ENCODE data around the gene MAP3K8. TPM values are rescaled to one million over a fixed set of nuclear protein-coding genes. Genes with fewer than 3 reads are reported as not detected.

MAP3K8 gene
- total RNA-seq, 1 donor from 2014 or later, result 7.3 TPM

GRCh38 chr10:30464675-30465074, 30.7 kb downstream of the MAP3K8 start:
- H3K79me2 ChIP-seq (ENCODE audit: low read depth), result no peaks in the 10 kb centered on the region

GRCh38 chr10:30466445-30466844, 32.5 kb downstream of the MAP3K8 start:
- no peak for TF ChIP-seq EZH2 (IDR thresholded peaks at IDR 0.05)
- no peak for TF ChIP-seq EZH2phosphoT487 (IDR thresholded peaks at IDR 0.05)
- no peak for TF ChIP-seq CTCF (IDR thresholded peaks at IDR 0.05)
- H3K4me1 ChIP-seq, result no peaks in the 10 kb centered on the region
- no peaks in the 10 kb centered on the region for H3K27me3 Mint-ChIP-seq (ENCODE audit: insufficient read depth, low read depth)
- no peak overlapping the region for H2AFZ ChIP-seq (replicated peaks)
- H3K36me3 ChIP-seq, result peaks cover 2% of the 10 kb centered on the region
- no peak overlapping the region for H3K4me3 Mint-ChIP-seq
- no peaks in the 10 kb centered on the region for H4K20me1 ChIP-seq (ENCODE audit: low read depth)
- H3K4me3 ChIP-seq, result no peak overlapping the region
- peaks cover 5% of the 10 kb centered on the region for H3K36me3 Mint-ChIP-seq
- no peaks in the 10 kb centered on the region for H3F3A ChIP-seq (ENCODE audit: low read depth)
- no peak overlapping the region for H3K4me2 ChIP-seq
- no peak overlapping the region for H3K9ac ChIP-seq
- H3K9me3 Mint-ChIP-seq, result no peaks in the 10 kb centered on the region
- no peak for DNase-seq (ENCODE audit: low spot score)
- H3K27ac ChIP-seq, result no peak overlapping the region
- H3K4me1 Mint-ChIP-seq, result peaks cover 8% of the 10 kb centered on the region
- H3K79me2 ChIP-seq (ENCODE audit: low read depth), result no peaks in the 10 kb centered on the region
- no peaks in the 10 kb centered on the region for H3K27me3 ChIP-seq
- no peak overlapping the region for H3K27ac Mint-ChIP-seq
- H3K9me3 ChIP-seq (ENCODE audit: low read depth), result no peaks in the 10 kb centered on the region

More at GRCh38 chr10:30464675-30465074, 30.7 kb downstream of the MAP3K8 start:
- Mint-ChIP-seq H3K4me1 (peaks cover 8% of the 10 kb centered on the region), H3K27ac (no peak overlapping the region), H3K4me3 (no peak overlapping the region), H3K36me3 (peaks cover 15% of the 10 kb centered on the region), H3K27me3 (ENCODE audit: insufficient read depth, low read depth) (no peaks in the 10 kb centered on the region), H3K9me3 (no peaks in the 10 kb centered on the region)
- Histone ChIP-seq H3K36me3 (peaks cover 4% of the 10 kb centered on the region), H4K20me1 (ENCODE audit: low read depth) (no peaks in the 10 kb centered on the region), H3K4me2 (no peak overlapping the region), H2AFZ (replicated peaks) (no peak overlapping the region), H3K4me1 (no peaks in the 10 kb centered on the region), H3K9me3 (ENCODE audit: low read depth) (no peaks in the 10 kb centered on the region), H3K27me3 (no peaks in the 10 kb centered on the region), H3K4me3 (no peak overlapping the region), H3K27ac (no peak overlapping the region), H3F3A (ENCODE audit: low read depth) (no peaks in the 10 kb centered on the region), H3K9ac (no peak overlapping the region)
- DNase-seq (ENCODE audit: low spot score), result no peak
- no peak for TF ChIP-seq EZH2 (IDR thresholded peaks at IDR 0.05)
- no peak for TF ChIP-seq EZH2phosphoT487 (IDR thresholded peaks at IDR 0.05)
- TF ChIP-seq CTCF (IDR thresholded peaks at IDR 0.05), result no peak

- H3F3A ChIP-seq (ENCODE audit: low read depth), result no peaks in the 10 kb centered on the region
- H3K4me2 ChIP-seq, result no peak overlapping the region
- no peak overlapping the region for H2AFZ ChIP-seq (replicated peaks)
- no peaks in the 10 kb centered on the region for H3K79me2 ChIP-seq (ENCODE audit: low read depth)
- no peaks in the 10 kb centered on the region for H3K9me3 ChIP-seq (ENCODE audit: low read depth)
- H3K9me3 Mint-ChIP-seq, result no peaks in the 10 kb centered on the region
- no peak for DNase-seq (ENCODE audit: low spot score)
- H3K27me3 ChIP-seq, result no peaks in the 10 kb centered on the region
- H3K27ac ChIP-seq, result no peak overlapping the region
- H3K27me3 Mint-ChIP-seq (ENCODE audit: insufficient read depth, low read depth), result no peaks in the 10 kb centered on the region
- H3K4me3 ChIP-seq, result no peak overlapping the region
- H3K9ac ChIP-seq, result no peak overlapping the region
- no peak overlapping the region for H3K4me3 Mint-ChIP-seq
- H3K4me1 Mint-ChIP-seq, result peaks cover 8% of the 10 kb centered on the region
- TF ChIP-seq CTCF (IDR thresholded peaks at IDR 0.05), result no peak
- TF ChIP-seq EZH2phosphoT487 (IDR thresholded peaks at IDR 0.05), result no peak
- no peak for TF ChIP-seq EZH2 (IDR thresholded peaks at IDR 0.05)
- H3K36me3 ChIP-seq, result no peaks in the 10 kb centered on the region
- no peaks in the 10 kb centered on the region for H3K36me3 Mint-ChIP-seq
- H3K4me1 ChIP-seq, result no peaks in the 10 kb centered on the region
- no peak overlapping the region for H3K27ac Mint-ChIP-seq
- H4K20me1 ChIP-seq (ENCODE audit: low read depth), result no peaks in the 10 kb centered on the region
Observed at GRCh38 chr10:30467651-30468338, 33.8 kb downstream of the MAP3K8 start.

All from neural progenitor cell (in vitro differentiated cells).